Stimulated activated CD4-positive, alpha-beta T cell treated with anti-CD3 and anti-CD28 coated beads, TNF-alpha, amount 100 ng/mL, for 1 hour (primary cell): ENCODE measurements around the gene GALNT2.

Experiments
- DNase-seq, 3 donors: peaks; one replicate each; pipeline ENCODE4 v3.0.0-alpha.2; 2020; ENCODE audit warnings: low read depth in 3 of 3, low spot score in 1 of 3

Gene GALNT2

GRCh38 chr1:230127105-230128054, 60.3 kb downstream of the GALNT2 start:
- peak in 1 of 3 donors; percentile 36 for DNase-seq

- no peak for DNase-seq
Measured at GRCh38 chr1:230128569-230129285, 61.7 kb downstream of the GALNT2 start.

- no peak for DNase-seq
Measured at GRCh38 chr1:230129341-230129740, 62.3 kb downstream of the GALNT2 start.

DNA sequence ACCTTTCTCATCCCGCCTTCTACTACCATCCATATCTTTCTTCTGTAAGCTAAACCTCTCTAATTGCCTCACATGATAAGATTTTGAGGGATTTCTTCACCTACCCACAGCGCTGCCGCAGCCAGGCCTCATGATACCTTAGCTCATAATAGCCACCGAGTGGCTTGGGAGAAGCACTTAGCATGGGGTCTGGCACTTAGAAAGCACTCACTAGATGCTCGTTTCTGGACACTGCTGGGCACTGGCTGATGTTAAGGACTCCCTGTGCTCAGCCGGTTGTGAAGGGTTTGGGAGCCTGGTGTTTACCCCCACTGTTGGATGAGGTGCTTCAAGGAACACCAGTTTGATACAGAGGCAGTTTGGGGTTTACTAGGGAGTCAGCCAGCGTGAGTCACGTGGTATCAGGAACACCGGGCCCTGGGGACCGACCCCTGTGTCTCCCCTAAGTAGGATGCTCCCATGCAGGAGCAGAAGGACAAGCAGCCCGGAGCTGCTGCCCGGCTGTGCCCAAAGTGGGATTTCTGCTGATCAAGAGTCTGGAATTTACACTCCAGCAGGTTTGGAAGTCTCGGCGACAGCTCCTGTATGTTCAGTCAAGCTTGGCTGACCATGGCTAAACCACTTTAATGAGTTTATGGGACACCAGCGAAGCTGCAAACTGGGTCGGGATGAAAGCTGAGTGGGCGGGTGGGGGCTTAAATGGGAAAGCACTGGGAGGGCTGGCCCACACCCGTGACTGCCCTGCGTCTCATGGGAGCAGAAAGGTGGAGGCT, 63.3 kb downstream of the GALNT2 start:
- DNase-seq = no peak

- DNase-seq = no peak
Measured at GRCh38 chr1:230131457-230131856, 64.4 kb downstream of the GALNT2 start.

DNA sequence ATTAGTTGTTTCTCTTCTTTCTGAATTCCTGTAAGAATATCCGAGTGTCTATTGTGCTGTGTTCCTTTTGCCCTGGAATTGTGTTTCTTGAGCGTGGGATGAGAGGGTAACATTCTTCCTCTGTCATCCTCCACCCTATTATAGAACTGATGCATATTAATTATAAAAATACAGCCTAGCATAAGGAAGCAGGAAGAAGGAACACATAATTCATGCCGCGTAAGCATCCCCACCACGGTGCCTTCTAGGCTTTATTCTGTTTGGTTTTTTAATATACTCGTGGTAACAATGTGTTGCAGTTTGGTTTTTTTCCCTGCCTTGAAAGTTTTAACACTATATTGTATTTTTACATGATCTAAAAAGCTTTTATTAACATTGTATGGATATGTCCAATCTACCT, 65.7 kb downstream of the GALNT2 start:
- no peak for DNase-seq

DNA sequence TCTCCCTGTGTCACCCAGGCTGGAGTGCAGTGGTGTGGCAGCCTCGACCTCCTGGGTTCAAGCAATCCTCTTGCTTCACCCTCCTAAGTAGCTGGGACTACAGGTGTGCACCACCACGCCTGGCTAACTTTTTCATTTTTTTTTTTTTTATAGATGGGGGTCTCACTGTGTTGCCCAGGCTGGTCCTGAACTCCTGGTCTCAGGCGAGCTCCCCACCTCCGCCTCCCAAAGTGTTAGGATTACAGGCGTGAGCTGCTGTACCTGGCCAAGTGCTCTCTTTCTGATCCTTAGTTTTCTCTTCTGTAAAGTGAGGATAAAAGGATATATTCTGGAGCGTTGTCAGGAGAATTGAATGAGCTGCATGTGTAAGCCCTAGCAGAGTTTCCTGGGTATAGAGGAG, 68.7 kb downstream of the GALNT2 start:
- DNase-seq = no peak

- DNase-seq = no peak
Measured at GRCh38 chr1:230136453-230137336, 69.7 kb downstream of the GALNT2 start.

GRCh38 chr1:230137337-230137815, 70.3 kb downstream of the GALNT2 start:
- no peak for DNase-seq

- no peak for DNase-seq
Measured at GRCh38 chr1:230138561-230139239, 71.7 kb downstream of the GALNT2 start.

DNA sequence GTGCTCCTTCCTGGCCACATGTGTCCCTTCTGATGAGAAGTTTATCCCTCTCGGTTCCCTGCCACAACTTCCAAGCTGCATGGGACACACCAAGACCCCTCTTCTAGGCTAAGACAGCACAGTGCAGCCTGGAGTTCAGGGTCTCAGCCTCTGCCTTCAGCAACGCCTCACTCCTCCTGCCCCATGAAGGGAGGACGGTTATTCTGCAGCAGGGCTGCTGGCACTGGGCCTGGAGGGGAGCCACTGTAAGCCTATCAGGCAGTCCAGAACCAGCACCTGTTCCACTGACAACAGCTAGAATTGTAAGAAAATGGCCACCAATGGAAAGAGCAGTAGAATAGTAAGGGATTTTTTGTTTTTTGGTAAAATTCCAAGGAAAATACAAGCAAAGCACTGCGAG, 72.3 kb downstream of the GALNT2 start:
- no peak for DNase-seq

- no peak for DNase-seq
Measured at GRCh38 chr1:230139741-230140140, 72.7 kb downstream of the GALNT2 start.

DNA sequence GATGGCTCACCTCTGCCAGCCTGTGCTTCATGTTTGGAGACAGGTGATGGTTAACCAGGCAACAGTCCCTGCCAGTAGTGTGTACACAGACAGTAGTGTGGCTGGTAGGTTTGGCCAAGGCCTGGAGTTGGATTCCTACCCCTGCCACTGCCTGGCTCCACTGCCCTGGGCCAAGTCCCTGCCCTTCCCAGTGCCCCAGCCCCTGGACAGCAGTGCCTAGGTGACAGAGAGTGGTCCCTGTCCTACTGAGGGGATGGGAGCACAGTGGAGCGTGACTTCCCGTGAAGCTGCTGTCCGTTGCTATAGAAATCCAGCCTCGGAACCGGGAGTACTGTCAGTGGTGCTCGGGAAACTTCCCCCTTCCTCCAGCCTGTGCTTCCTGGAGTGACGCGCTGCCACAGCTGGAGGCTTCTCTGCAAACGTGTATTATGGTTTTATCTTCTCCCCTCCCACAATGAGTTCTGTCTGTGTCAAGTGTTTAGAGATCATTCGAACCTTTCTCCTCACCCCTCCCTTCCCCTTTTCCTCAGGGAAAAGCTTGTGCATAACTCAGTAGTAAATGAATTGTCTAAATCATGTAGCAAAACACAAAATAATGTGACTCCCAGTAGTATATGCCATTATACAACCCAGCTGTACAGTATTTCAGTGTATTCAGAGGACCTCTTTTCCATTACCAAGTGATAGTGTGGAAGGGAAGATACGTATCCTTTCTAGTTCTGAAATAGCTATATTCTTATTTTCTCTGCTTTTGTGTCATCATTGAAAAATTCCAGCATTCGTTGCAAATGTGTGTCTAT, 73.4 kb downstream of the GALNT2 start:
- no peak for DNase-seq

- DNase-seq = no peak
Measured at GRCh38 chr1:230141021-230141648, 74.1 kb downstream of the GALNT2 start.

DNA sequence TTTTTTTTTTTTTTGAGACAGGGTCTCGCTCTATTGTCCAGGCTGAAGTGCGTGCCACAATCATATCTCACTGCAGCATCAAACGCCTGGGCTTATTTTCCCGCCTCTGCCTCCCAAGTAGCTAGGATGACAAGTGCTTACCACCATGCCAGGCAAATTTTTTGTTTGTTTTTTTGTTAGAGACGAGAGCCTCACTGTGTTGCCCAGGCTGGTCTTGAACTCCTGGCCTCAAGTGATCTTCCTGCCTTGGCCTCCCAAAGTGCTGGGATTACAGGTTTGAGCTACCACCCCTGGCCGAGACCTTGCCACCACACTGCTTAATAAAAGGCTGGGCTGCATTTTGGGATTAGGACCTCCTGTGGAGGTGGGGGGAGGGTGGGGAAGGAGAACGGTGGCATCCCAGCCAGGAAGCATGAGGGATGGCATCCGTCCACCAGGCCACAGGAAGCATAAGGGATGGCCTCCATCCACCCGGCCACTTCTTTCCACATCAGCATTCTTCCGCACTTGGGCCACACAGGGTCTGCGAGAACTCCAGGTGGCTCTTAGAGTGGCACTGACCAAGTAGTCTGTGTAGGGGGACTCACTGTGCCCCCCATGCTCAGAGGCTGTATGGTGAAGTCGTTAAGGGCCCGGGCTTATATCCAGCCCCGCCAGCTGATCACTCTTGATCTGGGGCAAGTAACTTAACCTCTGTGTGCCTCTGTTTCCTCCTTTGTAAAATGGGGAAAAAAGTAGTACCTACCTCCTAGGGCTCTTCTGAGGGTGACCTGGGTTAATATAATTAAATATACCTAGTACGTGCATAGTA, 75.0 kb downstream of the GALNT2 start:
- DNase-seq = no peak

DNA sequence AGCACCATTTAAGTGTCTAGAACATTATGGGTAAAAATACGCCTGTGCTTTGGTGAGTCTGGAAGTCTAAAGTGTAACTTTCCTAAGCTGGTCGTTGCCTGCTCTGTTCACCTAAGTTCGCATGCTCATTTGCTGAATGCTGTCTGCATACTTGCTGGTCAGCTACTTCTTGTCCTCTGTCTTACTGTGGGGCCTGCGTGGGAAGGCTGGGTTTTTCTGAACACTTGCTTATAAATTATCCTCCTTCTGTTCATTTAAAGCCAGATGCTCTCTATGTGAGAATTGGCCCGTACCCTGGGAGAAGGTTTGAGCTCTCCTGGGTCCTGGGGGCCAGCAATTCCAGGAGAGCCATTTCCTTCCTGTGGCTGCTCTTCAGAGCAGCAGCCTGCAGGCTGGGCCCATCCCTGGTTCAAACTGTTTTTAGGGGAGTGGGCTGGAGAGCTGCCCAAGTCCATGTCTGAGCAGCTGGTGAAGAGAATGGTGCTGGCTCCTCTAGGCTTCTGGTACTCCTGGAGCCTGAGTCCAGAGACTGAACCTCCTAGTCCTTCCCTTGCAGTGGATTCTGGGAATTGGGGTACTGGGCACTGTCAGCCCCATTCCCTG, 75.7 kb downstream of the GALNT2 start:
- DNase-seq = no peak

- no peak for DNase-seq
Measured at GRCh38 chr1:230143534-230143933, 76.5 kb downstream of the GALNT2 start.
